GM23338 (cell line): ENCODE data around the gene OR5M3. TPM values are rescaled to one million over a fixed set of nuclear protein-coding genes. Genes with fewer than 3 reads are reported as not detected.
A peak's percentile ranks its signal among the peaks of the same experiment; 100 is the strongest.

ENCODE experiments used
- ATAC-seq: fragments of 200-7000 bp; cut with Tn5 transposase; 3 replicates; pipeline ENCODE4 v1.9.1; 2020
- DNase-seq: peaks from one replicate; pipeline ENCODE4 v3.0.0-alpha.2; 2015; ENCODE audit warnings: low spot score
- H2AFZ ChIP-seq: fragments of 200-600 bp; sonication (generic); 2 replicates; pipeline ENCODE4 v1.8.0; 2016; ENCODE audit warnings: antibody characterized with exemption, mild to moderate bottlenecking, moderate library complexity
- H3F3A ChIP-seq: fragments of 200-600 bp; sonication (generic); replicated peaks from 2 replicates; pipeline ENCODE4 v1.8.0; 2017; ENCODE audit warnings: antibody characterized with exemption, mixed run types, low read depth
- H3K27ac ChIP-seq: fragments of 200-600 bp; sonication (generic); 2 replicates; pipeline ENCODE4 v1.6.1; 2016; ENCODE audit warnings: low read depth
- H3K27me3 ChIP-seq: fragments of 200-600 bp; sonication (generic); 2 replicates; pipeline ENCODE4 v1.8.0; 2016; ENCODE audit warnings: mild to moderate bottlenecking, mixed run types, moderate library complexity; ENCODE audit not compliant: insufficient read depth
- H3K36me3 ChIP-seq: fragments of 200-600 bp; sonication (generic); 2 replicates; pipeline ENCODE4 v1.8.0; 2016; ENCODE audit warnings: mild to moderate bottlenecking; ENCODE audit not compliant: insufficient read depth
- H3K4me1 ChIP-seq: fragments of 200-600 bp; sonication (generic); 2 replicates; pipeline ENCODE4 v1.8.0; 2016; ENCODE audit warnings: mild to moderate bottlenecking, moderate library complexity; ENCODE audit not compliant: insufficient read depth
- H3K4me2 ChIP-seq: fragments of 200-600 bp; sonication (generic); 2 replicates; pipeline ENCODE4 v1.7.1; 2017; ENCODE audit warnings: mixed run types
- H3K4me3 ChIP-seq: fragments of 200-600 bp; sonication (generic); 2 replicates; pipeline ENCODE4 v1.6.1; 2016; ENCODE audit warnings: mixed run types
- H3K79me2 ChIP-seq: fragments of 200-600 bp; sonication (generic); replicated peaks from 2 replicates; pipeline ENCODE4 v1.8.0; 2017; ENCODE audit warnings: mild to moderate bottlenecking; ENCODE audit not compliant: insufficient read depth
- H3K9me2 ChIP-seq: fragments of 200-600 bp; sonication (generic); 2 replicates; pipeline ENCODE4 v1.8.0; 2017; ENCODE audit not compliant: insufficient read depth
- H4K20me1 ChIP-seq: fragments of 200-600 bp; sonication (generic); replicated peaks from 2 replicates; pipeline ENCODE4 v1.8.0; 2017; ENCODE audit warnings: mild to moderate bottlenecking; ENCODE audit not compliant: insufficient read depth
- H3K27ac Mint-ChIP-seq: 2 replicates; pipeline ENCODE4 v1.8.0; 2020; ENCODE audit warnings: inconsistent platforms, mild to moderate bottlenecking, moderate library complexity, mixed read lengths
- H3K27me3 Mint-ChIP-seq: 3 replicates; pipeline ENCODE4 v1.8.0; 2022; ENCODE audit warnings: low read depth, mild to moderate bottlenecking, moderate library complexity, mixed read lengths, inconsistent platforms; ENCODE audit not compliant: insufficient read depth, poor library complexity
- H3K36me3 Mint-ChIP-seq: 3 replicates; pipeline ENCODE4 v1.8.0; 2021; ENCODE audit warnings: low read depth, mild to moderate bottlenecking, inconsistent platforms, moderate library complexity, mixed read lengths
- H3K4me1 Mint-ChIP-seq: 3 replicates; pipeline ENCODE4 v1.8.0; 2020; ENCODE audit warnings: mild to moderate bottlenecking, inconsistent platforms, mixed read lengths
- H3K4me3 Mint-ChIP-seq: 3 replicates; pipeline ENCODE4 v1.8.0; 2021; ENCODE audit warnings: moderate library complexity, mild to moderate bottlenecking, inconsistent platforms, mixed read lengths
- H3K9me3 Mint-ChIP-seq: 3 replicates; pipeline ENCODE4 v1.8.0; 2020; ENCODE audit warnings: moderate library complexity, mild to moderate bottlenecking, inconsistent platforms, mixed read lengths
- CREB1 ChIP-seq: fragments of 250-450 bp; sonication (Bioruptor Pico); IDR thresholded peaks from 2 replicates; pipeline ENCODE4 v1.5.0; 2020; ENCODE audit warnings: low read depth, mild to moderate bottlenecking, moderate library complexity
- EZH2 ChIP-seq: fragments of 200-600 bp; sonication (generic); IDR thresholded peaks from one replicate; pipeline ENCODE4 v1.8.0; 2017; ENCODE audit warnings: antibody characterized with exemption, mild to moderate bottlenecking, low read depth; ENCODE audit not compliant: unreplicated experiment
- NANOG ChIP-seq: IDR thresholded peaks from 2 replicates; pipeline ENCODE4 v1.6.1; 2016; ENCODE audit warnings: antibody characterized with exemption, borderline replicate concordance
- ZNF331 ChIP-seq: fragments of 250-450 bp; sonication (Bioruptor Pico); IDR thresholded peaks from 2 replicates; pipeline ENCODE4 v1.5.0; 2020; ENCODE audit warnings: low read depth, mild to moderate bottlenecking, moderate library complexity
- polyA plus RNA-seq: library from polyadenylated mRNA; unstranded; fragments of >200 nt; fragmentation: Nextera tagmentation; extraction: Ambion mirVana; gene quantifications from 2 replicates; pipeline ENCODE4 v1.2.1, GENCODE V29; 2016
- total RNA-seq: library from RNA; depleted of rRNA; stranded (reverse); fragments of >200 nt; shearing (Covaris generic); gene quantifications from 2 replicates; pipeline ENCODE4 v1.2.3, GENCODE V29; 2014
- TF ChIP-seq, protein P1 (sequence below): IDR thresholded peaks from 2 replicates; pipeline ENCODE4 v1.6.1; 2016; ENCODE audit warnings: antibody characterized with exemption
- TF ChIP-seq, protein P2 (sequence below): IDR thresholded peaks from one replicate; pipeline ENCODE4 v1.6.1; 2018; ENCODE audit warnings: antibody characterized with exemption; ENCODE audit not compliant: unreplicated experiment
- TF ChIP-seq, protein P3 (sequence below), 2 experiments: fragments of 200-600 bp in 1 of 2; sonication (generic) in 1 of 2; conservative IDR thresholded peaks; 2 replicates each; pipeline versions ENCODE4 v1.5.1 to v1.6.1; 2016 to 2017; ENCODE audit warnings: antibody characterized with exemption in 2 of 2, low read depth in 2 of 2, mild to moderate bottlenecking in 2 of 2, moderate library complexity in 1 of 2
- TF ChIP-seq, protein P4 (sequence below): fragments of 250-450 bp; sonication (Bioruptor Pico); IDR thresholded peaks from 2 replicates; pipeline ENCODE4 v1.5.0; 2020; ENCODE audit warnings: mild to moderate bottlenecking, moderate library complexity

The OR5M3 gene
- total and polyA plus RNA-seq, 2 experiments from 2014 or later, result not detected

DNA sequence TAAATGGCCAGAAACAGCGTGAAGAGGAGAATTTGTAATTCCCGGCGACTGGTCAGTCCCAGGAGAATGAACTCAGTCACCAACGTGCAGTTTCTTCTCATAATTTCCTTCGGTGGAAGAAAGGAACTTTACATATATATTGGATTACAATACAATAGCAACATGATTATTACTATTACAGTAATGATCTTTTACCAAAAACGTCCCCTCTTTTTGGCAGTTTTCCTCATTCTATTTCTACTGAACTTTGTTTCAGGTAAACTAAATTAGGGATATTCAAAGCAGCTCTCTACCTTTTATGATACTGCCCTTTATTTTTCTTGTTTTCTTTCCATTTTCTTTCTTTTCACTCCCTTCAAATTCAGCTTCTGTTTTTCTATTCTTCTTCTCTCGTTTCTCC is 18.1 kb upstream of the OR5M3 start, which contains the start of gene OR5M8:
TSS of gene OR5M8 (minus strand) at position 101 of the 400 bp plus-strand sequence. CDS start at position 101, 0 bp downstream.
- H3K4me2 ChIP-seq, result no peak within 1 kb of the TSS
- no peak within 1 kb of the TSS for H3K27ac ChIP-seq
- H3K4me1 Mint-ChIP-seq, result no peaks in the 10 kb centered on the region
- H2AFZ ChIP-seq, result peak within 1 kb of the TSS; percentile 8; the same call in 1 of the 2 replicates
- TF ChIP-seq NANOG (no peak), EZH2 (no peak), ZNF331 (CRISPR knock-in tag) (no peak), CREB1 (CRISPR knock-in tag) (no peak)
- TF ChIP-seq, protein P1, sequence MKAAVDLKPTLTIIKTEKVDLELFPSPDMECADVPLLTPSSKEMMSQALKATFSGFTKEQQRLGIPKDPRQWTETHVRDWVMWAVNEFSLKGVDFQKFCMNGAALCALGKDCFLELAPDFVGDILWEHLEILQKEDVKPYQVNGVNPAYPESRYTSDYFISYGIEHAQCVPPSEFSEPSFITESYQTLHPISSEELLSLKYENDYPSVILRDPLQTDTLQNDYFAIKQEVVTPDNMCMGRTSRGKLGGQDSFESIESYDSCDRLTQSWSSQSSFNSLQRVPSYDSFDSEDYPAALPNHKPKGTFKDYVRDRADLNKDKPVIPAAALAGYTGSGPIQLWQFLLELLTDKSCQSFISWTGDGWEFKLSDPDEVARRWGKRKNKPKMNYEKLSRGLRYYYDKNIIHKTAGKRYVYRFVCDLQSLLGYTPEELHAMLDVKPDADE, result no peak
- TF ChIP-seq, protein P2, sequence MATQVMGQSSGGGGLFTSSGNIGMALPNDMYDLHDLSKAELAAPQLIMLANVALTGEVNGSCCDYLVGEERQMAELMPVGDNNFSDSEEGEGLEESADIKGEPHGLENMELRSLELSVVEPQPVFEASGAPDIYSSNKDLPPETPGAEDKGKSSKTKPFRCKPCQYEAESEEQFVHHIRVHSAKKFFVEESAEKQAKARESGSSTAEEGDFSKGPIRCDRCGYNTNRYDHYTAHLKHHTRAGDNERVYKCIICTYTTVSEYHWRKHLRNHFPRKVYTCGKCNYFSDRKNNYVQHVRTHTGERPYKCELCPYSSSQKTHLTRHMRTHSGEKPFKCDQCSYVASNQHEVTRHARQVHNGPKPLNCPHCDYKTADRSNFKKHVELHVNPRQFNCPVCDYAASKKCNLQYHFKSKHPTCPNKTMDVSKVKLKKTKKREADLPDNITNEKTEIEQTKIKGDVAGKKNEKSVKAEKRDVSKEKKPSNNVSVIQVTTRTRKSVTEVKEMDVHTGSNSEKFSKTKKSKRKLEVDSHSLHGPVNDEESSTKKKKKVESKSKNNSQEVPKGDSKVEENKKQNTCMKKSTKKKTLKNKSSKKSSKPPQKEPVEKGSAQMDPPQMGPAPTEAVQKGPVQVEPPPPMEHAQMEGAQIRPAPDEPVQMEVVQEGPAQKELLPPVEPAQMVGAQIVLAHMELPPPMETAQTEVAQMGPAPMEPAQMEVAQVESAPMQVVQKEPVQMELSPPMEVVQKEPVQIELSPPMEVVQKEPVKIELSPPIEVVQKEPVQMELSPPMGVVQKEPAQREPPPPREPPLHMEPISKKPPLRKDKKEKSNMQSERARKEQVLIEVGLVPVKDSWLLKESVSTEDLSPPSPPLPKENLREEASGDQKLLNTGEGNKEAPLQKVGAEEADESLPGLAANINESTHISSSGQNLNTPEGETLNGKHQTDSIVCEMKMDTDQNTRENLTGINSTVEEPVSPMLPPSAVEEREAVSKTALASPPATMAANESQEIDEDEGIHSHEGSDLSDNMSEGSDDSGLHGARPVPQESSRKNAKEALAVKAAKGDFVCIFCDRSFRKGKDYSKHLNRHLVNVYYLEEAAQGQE, result no peak
- TF ChIP-seq, protein P3, sequence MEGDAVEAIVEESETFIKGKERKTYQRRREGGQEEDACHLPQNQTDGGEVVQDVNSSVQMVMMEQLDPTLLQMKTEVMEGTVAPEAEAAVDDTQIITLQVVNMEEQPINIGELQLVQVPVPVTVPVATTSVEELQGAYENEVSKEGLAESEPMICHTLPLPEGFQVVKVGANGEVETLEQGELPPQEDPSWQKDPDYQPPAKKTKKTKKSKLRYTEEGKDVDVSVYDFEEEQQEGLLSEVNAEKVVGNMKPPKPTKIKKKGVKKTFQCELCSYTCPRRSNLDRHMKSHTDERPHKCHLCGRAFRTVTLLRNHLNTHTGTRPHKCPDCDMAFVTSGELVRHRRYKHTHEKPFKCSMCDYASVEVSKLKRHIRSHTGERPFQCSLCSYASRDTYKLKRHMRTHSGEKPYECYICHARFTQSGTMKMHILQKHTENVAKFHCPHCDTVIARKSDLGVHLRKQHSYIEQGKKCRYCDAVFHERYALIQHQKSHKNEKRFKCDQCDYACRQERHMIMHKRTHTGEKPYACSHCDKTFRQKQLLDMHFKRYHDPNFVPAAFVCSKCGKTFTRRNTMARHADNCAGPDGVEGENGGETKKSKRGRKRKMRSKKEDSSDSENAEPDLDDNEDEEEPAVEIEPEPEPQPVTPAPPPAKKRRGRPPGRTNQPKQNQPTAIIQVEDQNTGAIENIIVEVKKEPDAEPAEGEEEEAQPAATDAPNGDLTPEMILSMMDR (conservative IDR thresholded peaks at IDR 0.05; ENCODE audit: low read depth in 2 of 2), result no peak
- H3K79me2 ChIP-seq, result no peaks in the 10 kb centered on the region
- H3K4me3 Mint-ChIP-seq, result no peak within 1 kb of the TSS
- peaks cover 10% of the 10 kb centered on the region; the same call in 1 of the 2 replicates for H3K9me2 ChIP-seq
- ATAC-seq, result no peak
- H3K36me3 Mint-ChIP-seq, result peaks cover 6% of the 10 kb centered on the region; the same call in 1 of the 3 replicates
- H3K27me3 Mint-ChIP-seq, result peaks cover 4% of the 10 kb centered on the region
- H3K9me3 Mint-ChIP-seq, result peaks cover 13% of the 10 kb centered on the region
- H3F3A ChIP-seq, result no peaks in the 10 kb centered on the region
- H3K27me3 ChIP-seq, result no peaks in the 10 kb centered on the region
- no peak for DNase-seq
- no peaks in the 10 kb centered on the region for H3K4me1 ChIP-seq
- no peak within 1 kb of the TSS for H3K27ac Mint-ChIP-seq
- H3K4me3 ChIP-seq, result no peak within 1 kb of the TSS
- H4K20me1 ChIP-seq, result no peaks in the 10 kb centered on the region
- H3K36me3 ChIP-seq, result no peaks in the 10 kb centered on the region

DNA sequence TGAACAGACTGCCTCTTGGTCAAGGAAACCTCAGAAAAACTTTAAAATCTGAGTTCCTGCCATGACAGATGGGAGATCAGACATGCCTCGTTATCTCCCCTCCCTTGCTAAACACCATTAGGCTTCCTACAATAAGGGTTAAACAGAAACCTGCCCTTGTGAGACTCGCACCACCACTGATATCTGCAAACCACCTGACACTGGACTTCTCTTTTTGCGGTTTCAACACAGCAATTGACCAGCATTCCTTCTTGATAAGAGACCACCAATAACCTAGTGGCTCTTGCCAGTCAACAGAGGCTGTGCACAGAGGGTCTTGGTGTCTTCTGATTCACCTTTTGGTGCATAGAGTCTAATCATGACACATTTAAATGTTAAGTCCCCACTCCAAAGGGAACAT is 13.6 kb upstream of the OR5M3 start:
- Histone ChIP-seq H3K36me3 (no peaks in the 10 kb centered on the region), H3K4me2 (no peak overlapping the region), H3F3A (no peaks in the 10 kb centered on the region), H3K27ac (no peak overlapping the region), H2AFZ (no peak overlapping the region), H3K9me2 (peaks cover 8% of the 10 kb centered on the region; the same call in 1 of the 2 replicates), H3K27me3 (no peaks in the 10 kb centered on the region), H3K4me1 (no peaks in the 10 kb centered on the region), H3K79me2 (no peaks in the 10 kb centered on the region), H3K4me3 (no peak overlapping the region), H4K20me1 (no peaks in the 10 kb centered on the region)
- Mint-ChIP-seq H3K4me1 (no peaks in the 10 kb centered on the region), H3K27ac (no peak overlapping the region), H3K36me3 (no peaks in the 10 kb centered on the region), H3K4me3 (no peak overlapping the region), H3K9me3 (peaks cover 5% of the 10 kb centered on the region; the same call in 1 of the 3 replicates), H3K27me3 (peaks cover 4% of the 10 kb centered on the region)
- no peak for DNase-seq
- ATAC-seq, result no peak
- TF ChIP-seq, protein P4, sequence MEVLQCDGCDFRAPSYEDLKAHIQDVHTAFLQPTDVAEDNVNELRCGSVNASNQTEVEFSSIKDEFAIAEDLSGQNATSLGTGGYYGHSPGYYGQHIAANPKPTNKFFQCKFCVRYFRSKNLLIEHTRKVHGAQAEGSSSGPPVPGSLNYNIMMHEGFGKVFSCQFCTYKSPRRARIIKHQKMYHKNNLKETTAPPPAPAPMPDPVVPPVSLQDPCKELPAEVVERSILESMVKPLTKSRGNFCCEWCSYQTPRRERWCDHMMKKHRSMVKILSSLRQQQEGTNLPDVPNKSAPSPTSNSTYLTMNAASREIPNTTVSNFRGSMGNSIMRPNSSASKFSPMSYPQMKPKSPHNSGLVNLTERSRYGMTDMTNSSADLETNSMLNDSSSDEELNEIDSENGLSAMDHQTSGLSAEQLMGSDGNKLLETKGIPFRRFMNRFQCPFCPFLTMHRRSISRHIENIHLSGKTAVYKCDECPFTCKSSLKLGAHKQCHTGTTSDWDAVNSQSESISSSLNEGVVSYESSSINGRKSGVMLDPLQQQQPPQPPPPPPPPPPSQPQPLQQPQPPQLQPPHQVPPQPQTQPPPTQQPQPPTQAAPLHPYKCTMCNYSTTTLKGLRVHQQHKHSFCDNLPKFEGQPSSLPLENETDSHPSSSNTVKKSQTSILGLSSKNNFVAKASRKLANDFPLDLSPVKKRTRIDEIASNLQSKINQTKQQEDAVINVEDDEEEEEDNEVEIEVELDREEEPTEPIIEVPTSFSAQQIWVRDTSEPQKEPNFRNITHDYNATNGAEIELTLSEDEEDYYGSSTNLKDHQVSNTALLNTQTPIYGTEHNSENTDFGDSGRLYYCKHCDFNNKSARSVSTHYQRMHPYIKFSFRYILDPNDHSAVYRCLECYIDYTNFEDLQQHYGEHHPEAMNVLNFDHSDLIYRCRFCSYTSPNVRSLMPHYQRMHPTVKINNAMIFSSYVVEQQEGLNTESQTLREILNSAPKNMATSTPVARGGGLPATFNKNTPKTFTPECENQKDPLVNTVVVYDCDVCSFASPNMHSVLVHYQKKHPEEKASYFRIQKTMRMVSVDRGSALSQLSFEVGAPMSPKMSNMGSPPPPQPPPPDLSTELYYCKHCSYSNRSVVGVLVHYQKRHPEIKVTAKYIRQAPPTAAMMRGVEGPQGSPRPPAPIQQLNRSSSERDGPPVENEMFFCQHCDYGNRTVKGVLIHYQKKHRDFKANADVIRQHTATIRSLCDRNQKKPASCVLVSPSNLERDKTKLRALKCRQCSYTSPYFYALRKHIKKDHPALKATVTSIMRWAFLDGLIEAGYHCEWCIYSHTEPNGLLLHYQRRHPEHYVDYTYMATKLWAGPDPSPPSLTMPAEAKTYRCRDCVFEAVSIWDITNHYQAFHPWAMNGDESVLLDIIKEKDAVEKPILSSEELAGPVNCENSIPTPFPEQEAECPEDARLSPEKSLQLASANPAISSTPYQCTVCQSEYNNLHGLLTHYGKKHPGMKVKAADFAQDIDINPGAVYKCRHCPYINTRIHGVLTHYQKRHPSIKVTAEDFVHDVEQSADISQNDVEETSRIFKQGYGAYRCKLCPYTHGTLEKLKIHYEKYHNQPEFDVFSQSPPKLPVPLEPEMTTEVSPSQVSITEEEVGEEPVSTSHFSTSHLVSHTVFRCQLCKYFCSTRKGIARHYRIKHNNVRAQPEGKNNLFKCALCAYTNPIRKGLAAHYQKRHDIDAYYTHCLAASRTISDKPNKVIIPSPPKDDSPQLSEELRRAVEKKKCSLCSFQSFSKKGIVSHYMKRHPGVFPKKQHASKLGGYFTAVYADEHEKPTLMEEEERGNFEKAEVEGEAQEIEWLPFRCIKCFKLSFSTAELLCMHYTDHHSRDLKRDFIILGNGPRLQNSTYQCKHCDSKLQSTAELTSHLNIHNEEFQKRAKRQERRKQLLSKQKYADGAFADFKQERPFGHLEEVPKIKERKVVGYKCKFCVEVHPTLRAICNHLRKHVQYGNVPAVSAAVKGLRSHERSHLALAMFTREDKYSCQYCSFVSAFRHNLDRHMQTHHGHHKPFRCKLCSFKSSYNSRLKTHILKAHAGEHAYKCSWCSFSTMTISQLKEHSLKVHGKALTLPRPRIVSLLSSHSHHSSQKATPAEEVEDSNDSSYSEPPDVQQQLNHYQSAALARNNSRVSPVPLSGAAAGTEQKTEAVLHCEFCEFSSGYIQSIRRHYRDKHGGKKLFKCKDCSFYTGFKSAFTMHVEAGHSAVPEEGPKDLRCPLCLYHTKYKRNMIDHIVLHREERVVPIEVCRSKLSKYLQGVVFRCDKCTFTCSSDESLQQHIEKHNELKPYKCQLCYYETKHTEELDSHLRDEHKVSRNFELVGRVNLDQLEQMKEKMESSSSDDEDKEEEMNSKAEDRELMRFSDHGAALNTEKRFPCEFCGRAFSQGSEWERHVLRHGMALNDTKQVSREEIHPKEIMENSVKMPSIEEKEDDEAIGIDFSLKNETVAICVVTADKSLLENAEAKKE (CRISPR knock-in tag), result no peak
